Measurements from ENCODE around the gene CD24.

CD24 gene

DNA sequence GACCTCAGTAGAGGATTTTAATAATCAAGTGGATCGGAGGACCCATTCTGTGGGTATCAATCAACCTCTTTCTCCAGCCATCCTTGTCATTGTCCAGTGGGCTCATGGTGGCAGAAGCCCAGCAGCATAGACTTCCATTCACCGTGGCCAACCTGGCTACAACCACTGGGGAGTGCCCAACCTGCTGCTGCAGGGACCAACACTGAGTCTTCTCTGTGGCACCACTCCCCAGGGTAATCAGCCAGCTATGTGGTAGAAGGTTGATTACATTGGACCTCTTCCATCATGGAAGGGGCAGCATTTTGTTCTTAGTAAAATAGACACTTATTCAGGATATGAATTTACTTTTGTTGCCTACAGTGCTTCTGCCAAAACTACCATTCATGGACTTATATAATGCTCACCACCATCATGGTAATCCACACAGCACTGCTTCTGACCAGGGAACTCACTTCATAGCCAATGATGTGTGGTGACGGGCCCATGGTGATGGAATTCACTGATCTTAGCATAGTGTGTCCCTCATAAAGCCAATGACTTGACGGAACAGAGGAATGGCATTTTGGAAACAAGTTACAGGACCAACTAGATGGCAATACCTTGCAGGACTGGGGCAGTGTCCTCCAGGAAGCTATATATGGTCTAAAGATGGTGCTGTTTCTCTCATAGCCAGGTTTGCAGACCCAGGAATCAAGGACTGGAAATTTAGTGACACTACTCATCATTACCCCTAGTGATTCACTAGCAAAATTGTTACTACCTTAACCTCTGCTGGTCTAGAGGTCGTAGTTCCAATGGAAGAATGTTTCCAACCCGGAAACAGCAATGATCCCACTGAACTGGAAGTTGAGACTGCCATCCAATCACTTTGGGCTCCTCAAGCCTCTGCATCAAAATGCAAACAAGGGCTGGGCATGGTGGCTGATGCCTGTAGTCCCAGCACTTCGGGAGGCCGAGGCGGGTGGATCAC, 7.6 kb downstream of the CD24 start:
- no peak for DNase-seq

- no peak for DNase-seq
Observed at GRCh38 chr6:106966229-106966628, 8.3 kb downstream of the CD24 start.

DNA sequence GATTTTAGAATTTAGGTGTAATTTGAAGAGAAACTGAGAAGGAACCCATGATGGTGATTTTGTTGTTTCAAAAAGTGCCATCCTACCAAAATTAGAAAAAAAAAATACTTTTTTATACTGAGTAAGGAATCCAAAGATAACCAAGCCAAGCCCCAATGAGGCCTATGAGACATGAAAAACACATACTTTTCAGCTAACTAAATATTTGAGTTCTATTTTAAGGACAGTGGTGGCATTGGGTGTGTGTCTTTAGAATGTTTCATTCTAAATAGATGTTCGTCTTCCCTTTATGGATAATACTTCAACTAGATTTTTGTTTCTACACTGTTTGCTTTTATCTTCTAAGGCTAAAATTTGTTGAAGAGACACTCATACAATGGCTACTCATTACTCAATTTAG, 9.6 kb downstream of the CD24 start:
- DNase-seq, result no peak

GRCh38 chr6:106964099-106964498, 10.4 kb downstream of the CD24 start:
- DNase-seq, result no peak

GRCh38 chr6:106963544-106963943, 11.0 kb downstream of the CD24 start:
- no peak for DNase-seq

DNA sequence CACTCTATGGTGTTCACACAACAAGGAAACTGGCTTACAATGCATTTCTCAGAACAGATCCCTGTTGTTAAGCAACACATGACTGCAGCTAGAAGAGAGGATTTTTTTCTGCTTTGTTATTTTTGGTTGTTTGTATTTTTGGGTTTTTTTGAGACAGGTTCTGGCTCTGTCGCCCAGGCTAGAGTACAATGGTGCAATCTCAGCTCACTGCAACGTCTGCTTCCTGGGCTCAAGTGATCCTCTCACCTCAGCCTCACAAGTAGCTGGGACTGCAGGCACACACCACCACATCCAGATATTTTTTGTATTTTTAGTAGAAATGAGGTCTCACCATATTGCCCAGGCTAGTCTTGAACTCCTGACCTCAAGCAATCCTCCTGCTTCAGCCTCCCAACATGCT, 12.7 kb downstream of the CD24 start:
- DNase-seq, result no peak

- DNase-seq, result no peak
Observed at GRCh38 chr6:106961136-106961535, 13.4 kb downstream of the CD24 start.

- DNase-seq, result no peak
Observed at GRCh38 chr6:106959985-106960384, 14.5 kb downstream of the CD24 start.

- DNase-seq, result no peak
Observed at GRCh38 chr6:106939848-106940247, 34.7 kb downstream of the CD24 start.

DNA sequence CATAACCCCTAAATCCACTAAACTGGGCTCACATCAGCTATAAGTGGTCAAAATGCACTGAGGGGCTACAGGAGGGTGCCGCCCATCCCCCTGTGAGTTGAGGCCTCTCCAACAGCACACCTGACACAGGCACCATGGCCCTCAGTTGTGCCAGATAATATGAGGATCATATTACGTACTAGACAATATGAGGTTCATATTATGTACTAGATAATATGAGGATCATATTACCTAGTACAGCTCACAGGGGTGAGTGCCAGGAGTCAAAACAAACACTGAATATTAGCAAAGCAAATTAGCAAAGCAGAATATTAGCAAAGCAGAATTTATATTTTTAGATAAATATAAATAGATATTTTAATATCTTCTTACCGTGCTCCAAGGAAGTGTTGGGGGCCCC, 35.3 kb downstream of the CD24 start:
- DNase-seq, result no peak

DNA sequence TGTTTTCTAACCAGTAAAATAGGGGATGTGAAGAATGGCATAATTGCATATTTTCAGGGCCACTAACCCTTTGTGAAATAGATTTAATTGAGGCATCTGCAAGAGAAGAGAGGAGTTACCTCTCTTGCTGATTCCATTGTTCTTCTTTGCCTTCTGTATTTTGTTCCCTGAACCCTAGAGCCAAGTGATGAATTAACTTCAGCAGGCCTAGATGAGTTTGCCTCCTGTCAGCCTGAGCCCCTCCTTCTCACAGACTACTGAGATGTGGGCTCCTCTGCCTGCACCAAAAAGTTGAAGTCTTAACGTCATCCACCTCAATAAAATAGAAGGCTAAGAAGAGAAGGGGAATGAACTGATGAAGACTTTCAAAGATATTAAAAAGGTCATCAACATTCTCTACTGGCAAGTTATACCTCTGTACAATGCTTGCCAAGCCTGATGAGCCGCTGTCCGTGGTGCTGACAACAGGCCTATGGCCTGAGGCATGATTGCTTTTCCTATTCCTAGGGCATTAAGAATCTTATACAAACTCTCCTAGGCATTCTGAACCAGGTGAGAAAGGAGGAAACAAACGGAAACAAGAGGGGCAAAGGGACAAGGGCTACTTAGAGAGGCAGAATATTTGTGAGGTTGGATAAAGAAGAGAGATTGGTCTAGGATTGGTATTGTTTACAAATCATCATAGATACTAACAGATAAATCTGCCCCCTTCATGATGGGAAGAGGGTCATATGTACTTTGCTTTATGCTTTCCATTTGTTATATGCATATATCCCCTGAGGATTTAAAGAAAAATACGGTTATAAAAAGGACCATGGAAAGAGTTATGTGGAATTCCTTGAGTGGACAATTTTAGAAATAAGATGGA, 46.8 kb downstream of the CD24 start:
- DNase-seq, result no peak

- DNase-seq, result no peak
Observed at GRCh38 chr6:106925948-106926347, 48.6 kb downstream of the CD24 start.

- no peak for DNase-seq
Observed at GRCh38 chr6:106924694-106925523, 49.6 kb downstream of the CD24 start.

DNA sequence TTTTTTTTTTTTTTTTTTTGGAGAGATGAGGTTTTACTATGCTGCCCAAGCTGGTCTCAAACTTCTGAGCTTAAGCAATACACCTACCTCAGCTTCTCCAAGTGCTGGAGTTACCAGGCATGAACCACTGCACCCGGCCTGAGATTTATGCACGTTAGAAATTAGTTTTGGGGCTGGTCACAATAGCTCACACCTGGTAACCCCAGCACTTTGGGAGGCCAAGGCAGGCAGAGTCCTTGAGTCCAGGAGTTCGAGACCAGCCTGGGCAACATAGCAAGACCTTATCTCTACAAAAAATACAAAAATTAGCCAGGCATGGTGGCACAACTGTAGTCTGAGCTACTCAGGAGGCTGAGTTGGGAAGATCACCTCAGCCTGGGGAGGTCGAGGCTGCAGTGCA, 51.9 kb downstream of the CD24 start:
- DNase-seq, result no peak

All from activated CD8-positive, alpha-beta memory T cell treated with anti-CD3 and anti-CD28 coated beads for 24 hours (primary cell).